Thyroid gland (tissue), 4 donors: Measurements from ENCODE around the gene ECPAS. TPM values are rescaled to one million over a fixed set of nuclear protein-coding genes. Genes with fewer than 3 reads are reported as not detected.
"Not testable (repeated sequence)": the region's sequence is repeated elsewhere in the genome, so short reads cannot be mapped to it uniquely, and the experiment has no call there.

Experiments used
- DNase-seq, 2 donors: peaks; one replicate each; pipeline ENCODE4 v3.0.0-alpha.2; 2019
- H3K27ac ChIP-seq, 3 donors: fragments of 200-600 bp; sonication (generic); 1 replicate in 2 of 3; 2 replicates in 1 of 3; pipeline ENCODE4 v1.5.1; 2016 to 2019; ENCODE audit warnings: mild to moderate bottlenecking in 1 of 3, moderate library complexity in 1 of 3
- H3K27me3 ChIP-seq: fragments of 200-600 bp; sonication (generic); one replicate; pipeline ENCODE4 v1.5.1; 2019
- H3K36me3 ChIP-seq, 2 donors: fragments of 200-600 bp; sonication (generic); one replicate each; pipeline ENCODE4 v1.5.1; 2016 to 2019
- H3K4me1 ChIP-seq, 2 donors: fragments of 200-600 bp; sonication (generic); one replicate each; pipeline ENCODE4 v1.5.1; 2017 to 2019
- H3K4me3 ChIP-seq, 3 donors: fragments of 200-600 bp; sonication (generic); replicated peaks in 1 of 3; 1 replicate in 2 of 3; 2 replicates in 1 of 3; pipeline ENCODE4 v1.5.1; 2016; ENCODE audit warnings: mild to moderate bottlenecking in 1 of 3
- H3K9me3 ChIP-seq: fragments of 200-600 bp; sonication (generic); one replicate; pipeline ENCODE4 v1.5.1; 2017
- CTCF ChIP-seq, 6 experiments: fragments of 200-600 bp in 3 of 6; fragments of 450-650 bp in 3 of 6; sonication (generic) in 3 of 6; IDR thresholded peaks; one replicate each; pipeline ENCODE4 v1.5.1; 2016 to 2019; ENCODE audit warnings: antibody characterized with exemption in 6 of 6, mild to moderate bottlenecking in 2 of 6, inconsistent platforms in 1 of 6, moderate library complexity in 1 of 6
- POLR2A ChIP-seq, 2 donors: fragments of 450-650 bp; IDR thresholded peaks; one replicate each; pipeline ENCODE4 v1.6.1; 2017; ENCODE audit warnings: antibody characterized with exemption in 2 of 2, mild to moderate bottlenecking in 2 of 2, moderate library complexity in 1 of 2
- WGBS, 2 donors: methylation state at CpG; one replicate each; pipeline ENCODE4 v1.1.5; 2017; 5-methylcytosine and 5-hydroxymethylcytosine counted together
- intact Hi-C: fragments of 100-400 bp; cut with DNase I; formaldehyde crosslinking; loops from one replicate; pipeline ENCODE4 v1.15.1; 2023
- total RNA-seq, 4 donors: library from RNA; depleted of rRNA; stranded (reverse); fragments of >200 nt; gene quantifications; one replicate each; pipeline ENCODE4 v1.2.3, GENCODE V29; 2016

ECPAS gene
- total RNA-seq, 4 donors from 2014 or later: 78.1 to 128 (median 81.5) TPM

- WGBS, 2 donors: 1 to 2% methylated on average over 30 to 66 of the region's 66 CpGs
Measured at GRCh38 chr9:111525056-111525977, 41.1 kb upstream of the ECPAS start, which contains the start of gene ZNF483. Gene ZNF483 (plus strand): TSS chr9:111525179. CDS start chr9:111527396, 2,217 bp downstream.

GRCh38 chr9:111524731-111525055 lies 40.5 kb upstream of the ECPAS start:
- DNase-seq: no peak
- H3K27me3 ChIP-seq: no peaks in the 10 kb centered on the region
- intact Hi-C loops: no loop called here
- peaks cover 0 to 3% of the 10 kb centered on the region in 2 donors for H3K36me3 ChIP-seq
- H3K4me1 ChIP-seq: no peaks in the 10 kb centered on the region
- TF ChIP-seq CTCF (IDR thresholded peaks at IDR 0.05) (no peak), POLR2A (IDR thresholded peaks at IDR 0.05) (no peak)
- H3K27ac ChIP-seq: peak overlapping the region in 1 of 3 donors; percentile 78
- H3K4me3 ChIP-seq: peak overlapping the region in 2 of 3 donors; percentile 69 to 87
- no peaks in the 10 kb centered on the region for H3K9me3 ChIP-seq
- WGBS, 2 donors: 31% methylated on average over 7 of the region's 7 CpGs

More at GRCh38 chr9:111525056-111525977, 41.1 kb upstream of the ECPAS start, which contains the start of gene ZNF483:
- peaks cover 0 to 3% of the 10 kb centered on the region in 2 donors for H3K4me1 ChIP-seq
- no peaks in the 10 kb centered on the region for H3K9me3 ChIP-seq
- peak within 1 kb of the TSS; percentile 43 to 87 (median 69) for H3K4me3 ChIP-seq
- no peaks in the 10 kb centered on the region for H3K27me3 ChIP-seq
- H3K27ac ChIP-seq: peak within 1 kb of the TSS in 1 of 3 donors; percentile 78
- H3K36me3 ChIP-seq: peaks cover 0 to 3% of the 10 kb centered on the region in 2 donors
- peak; percentile 87 for DNase-seq
- TF ChIP-seq CTCF (IDR thresholded peaks at IDR 0.05): no peak
- peak in 1 of 2 donors; percentile 75 for TF ChIP-seq POLR2A (IDR thresholded peaks at IDR 0.05)
- intact Hi-C loops: no loop called here

GRCh38 chr9:111516061-111516465 lies 31.9 kb upstream of the ECPAS start:
- H3K36me3 ChIP-seq: no peaks in the 10 kb centered on the region
- H3K4me1 ChIP-seq: no peaks in the 10 kb centered on the region
- TF ChIP-seq CTCF (IDR thresholded peaks at IDR 0.05): no peak
- TF ChIP-seq POLR2A (IDR thresholded peaks at IDR 0.05): no peak
- H3K27ac ChIP-seq: no peak overlapping the region
- H3K9me3 ChIP-seq: no peaks in the 10 kb centered on the region
- H3K27me3 ChIP-seq: no peaks in the 10 kb centered on the region
- 85 to 92% methylated on average over 2 of the region's 2 CpGs for WGBS, 2 donors
- DNase-seq: no peak
- intact Hi-C loops: no loop called here
- no peak overlapping the region for H3K4me3 ChIP-seq

- no peak for DNase-seq
- Histone ChIP-seq H3K36me3 (no peaks in the 10 kb centered on the region), H3K9me3 (no peaks in the 10 kb centered on the region), H3K27me3 (no peaks in the 10 kb centered on the region), H3K4me1 (no peaks in the 10 kb centered on the region), H3K27ac (no peak overlapping the region), H3K4me3 (no peak overlapping the region)
- TF ChIP-seq POLR2A (IDR thresholded peaks at IDR 0.05) (no peak), CTCF (IDR thresholded peaks at IDR 0.05) (no peak)
- intact Hi-C loops: no loop called here
Measured at GRCh38 chr9:111514967-111515366, 30.8 kb upstream of the ECPAS start.

- H3K27me3 ChIP-seq, H3K4me3 ChIP-seq, H3K9me3 ChIP-seq, H3K27ac ChIP-seq, H3K36me3 ChIP-seq, intact Hi-C loops, H3K4me1 ChIP-seq, DNase-seq: not testable (repeated sequence)
- WGBS, 2 donors: 76 to 87% methylated on average over 6 of the region's 6 CpGs
Measured at GRCh38 chr9:111511581-111511980, 27.4 kb upstream of the ECPAS start.
